Prostate gland (tissue), 2 donors: ENCODE data around the gene PRDM16. TPM values are rescaled to one million over a fixed set of nuclear protein-coding genes. Genes with fewer than 3 reads are reported as not detected.

ENCODE experiments used
- DNase-seq: peaks from one replicate; pipeline ENCODE4 v3.0.0-alpha.2; 2019; ENCODE audit warnings: low spot score
- H3K27ac ChIP-seq, 2 donors: fragments of 200-600 bp; sonication (generic); 2 replicates each; pipeline ENCODE4 v1.5.1; 2017 to 2019
- H3K27me3 ChIP-seq: fragments of 200-600 bp; sonication (generic); replicated peaks from 2 replicates; pipeline ENCODE4 v1.5.1; 2019; ENCODE audit not compliant: insufficient read depth
- H3K36me3 ChIP-seq, 2 donors: fragments of 200-600 bp; sonication (generic); 1 replicate in 1 of 2; 2 replicates in 1 of 2; pipeline versions ENCODE4 v1.5.1 to v1.8.1; 2017 to 2019
- H3K4me1 ChIP-seq: fragments of 200-600 bp; sonication (generic); replicated peaks from 2 replicates; pipeline ENCODE4 v1.5.1; 2019
- H3K4me3 ChIP-seq, 2 donors: fragments of 200-600 bp; sonication (generic); 2 replicates each; pipeline ENCODE4 v1.5.1; 2017 to 2019
- H3K9me3 ChIP-seq: fragments of 200-600 bp; sonication (generic); 2 replicates; pipeline ENCODE4 v1.5.1; 2017
- POLR2A ChIP-seq: fragments of 450-650 bp; IDR thresholded peaks from one replicate; pipeline ENCODE4 v1.6.1; 2016; ENCODE audit warnings: antibody characterized with exemption, mild to moderate bottlenecking
- POLR2AphosphoS5 ChIP-seq: sonication (generic); formaldehyde crosslinking; IDR thresholded peaks from one replicate; pipeline ENCODE4 v1.6.1; 2017; ENCODE audit warnings: antibody characterized with exemption
- WGBS: methylation state at CpG from one replicate; pipeline ENCODE4 v1.1.5; 2018; 5-methylcytosine and 5-hydroxymethylcytosine counted together
- intact Hi-C: fragments of 100-400 bp; cut with DNase I; formaldehyde crosslinking; loops from one replicate; pipeline ENCODE4 v1.14.2; 2022
- total RNA-seq, 2 donors: library from RNA; depleted of rRNA; stranded (reverse); fragments of >200 nt; gene quantifications; one replicate each; pipeline ENCODE4 v1.1.0, GENCODE V29; 2016
- TF ChIP-seq, protein P1 (sequence below), 4 experiments: fragments of 200-600 bp in 2 of 4; fragments of 450-650 bp in 2 of 4; sonication (generic) in 2 of 4; IDR thresholded peaks; 1 replicate in 3 of 4; 2 replicates in 1 of 4; pipeline ENCODE4 v1.5.1; 2016 to 2019; ENCODE audit warnings: antibody characterized with exemption in 4 of 4, mild to moderate bottlenecking in 2 of 4, moderate library complexity in 2 of 4

Gene PRDM16
- total RNA-seq, 2 donors from 2014 or later = 0.23 to 6.5 TPM

DNA sequence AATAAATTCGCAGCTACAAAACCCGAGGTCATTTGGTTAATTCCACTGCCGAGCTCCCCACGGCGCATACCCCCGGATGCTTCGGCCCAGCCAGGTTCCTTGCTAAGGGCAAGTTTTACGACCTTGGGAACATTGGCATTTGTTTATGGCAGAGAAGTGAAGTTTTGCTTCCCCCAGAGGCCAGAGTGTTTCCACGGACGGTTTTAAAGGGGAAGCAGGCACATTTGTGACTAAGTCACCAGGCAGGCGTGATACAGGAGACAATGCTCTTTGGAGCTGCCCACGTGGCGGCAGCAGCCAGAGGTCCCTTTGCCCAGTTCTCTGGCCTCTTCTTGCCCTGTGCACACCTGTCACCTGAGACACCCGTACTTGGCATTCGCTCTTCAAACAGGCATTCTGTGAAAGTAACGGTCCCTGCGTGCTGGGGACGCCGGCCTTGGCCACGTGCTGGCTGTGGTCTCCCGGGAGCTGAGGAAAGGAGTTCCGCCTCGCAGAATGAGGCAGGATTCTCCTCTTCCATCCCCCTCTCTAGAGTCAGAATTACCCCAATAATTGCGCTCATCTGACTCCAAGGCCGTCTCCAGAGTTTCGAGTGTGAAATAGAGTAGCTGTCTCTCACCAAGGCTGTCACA is 138.3 kb downstream of the PRDM16 start:
- WGBS = 35% methylated on average over 23 of the region's 26 CpGs
- intact Hi-C loops = no loop called here
- Histone ChIP-seq H3K27ac (no peak overlapping the region), H3K4me3 (no peak overlapping the region), H3K9me3 (no peaks in the 10 kb centered on the region), H3K4me1 (no peaks in the 10 kb centered on the region), H3K27me3 (no peaks in the 10 kb centered on the region), H3K36me3 (no peaks in the 10 kb centered on the region)
- DNase-seq = no peak
- TF ChIP-seq, protein P1, sequence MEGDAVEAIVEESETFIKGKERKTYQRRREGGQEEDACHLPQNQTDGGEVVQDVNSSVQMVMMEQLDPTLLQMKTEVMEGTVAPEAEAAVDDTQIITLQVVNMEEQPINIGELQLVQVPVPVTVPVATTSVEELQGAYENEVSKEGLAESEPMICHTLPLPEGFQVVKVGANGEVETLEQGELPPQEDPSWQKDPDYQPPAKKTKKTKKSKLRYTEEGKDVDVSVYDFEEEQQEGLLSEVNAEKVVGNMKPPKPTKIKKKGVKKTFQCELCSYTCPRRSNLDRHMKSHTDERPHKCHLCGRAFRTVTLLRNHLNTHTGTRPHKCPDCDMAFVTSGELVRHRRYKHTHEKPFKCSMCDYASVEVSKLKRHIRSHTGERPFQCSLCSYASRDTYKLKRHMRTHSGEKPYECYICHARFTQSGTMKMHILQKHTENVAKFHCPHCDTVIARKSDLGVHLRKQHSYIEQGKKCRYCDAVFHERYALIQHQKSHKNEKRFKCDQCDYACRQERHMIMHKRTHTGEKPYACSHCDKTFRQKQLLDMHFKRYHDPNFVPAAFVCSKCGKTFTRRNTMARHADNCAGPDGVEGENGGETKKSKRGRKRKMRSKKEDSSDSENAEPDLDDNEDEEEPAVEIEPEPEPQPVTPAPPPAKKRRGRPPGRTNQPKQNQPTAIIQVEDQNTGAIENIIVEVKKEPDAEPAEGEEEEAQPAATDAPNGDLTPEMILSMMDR (IDR thresholded peaks at IDR 0.05) = no peak
- TF ChIP-seq POLR2AphosphoS5 (no peak), POLR2A (no peak)

DNA sequence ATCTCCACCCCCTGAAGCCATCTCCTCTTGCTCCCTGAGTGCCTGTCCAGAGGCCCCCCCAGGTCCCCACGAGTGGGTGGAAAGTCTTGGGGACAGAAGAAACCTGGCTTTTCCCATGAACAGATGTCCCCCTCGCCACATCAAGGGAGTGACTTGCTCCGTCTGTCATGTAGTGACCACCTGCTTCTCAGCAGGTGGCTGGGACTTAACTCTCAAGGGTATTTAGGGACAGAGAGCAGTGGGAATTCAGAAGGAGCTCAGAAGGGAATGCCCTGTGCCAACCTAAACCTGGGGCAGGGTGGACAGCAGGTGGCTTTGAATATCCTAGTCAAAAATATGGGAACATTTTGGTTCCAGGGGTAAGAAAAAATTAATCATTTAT is 139.8 kb downstream of the PRDM16 start:
- H3K4me3 ChIP-seq = no peak overlapping the region
- H3K27ac ChIP-seq = no peak overlapping the region
- WGBS = 90% methylated on average over 3 of the region's 3 CpGs
- DNase-seq = no peak
- H3K4me1 ChIP-seq = no peaks in the 10 kb centered on the region
- TF ChIP-seq POLR2AphosphoS5 (no peak), POLR2A (no peak)
- TF ChIP-seq, protein P1 (IDR thresholded peaks at IDR 0.05) = no peak
- no peaks in the 10 kb centered on the region for H3K27me3 ChIP-seq
- no peaks in the 10 kb centered on the region for H3K36me3 ChIP-seq
- intact Hi-C loops = no loop called here
- no peaks in the 10 kb centered on the region for H3K9me3 ChIP-seq

DNA sequence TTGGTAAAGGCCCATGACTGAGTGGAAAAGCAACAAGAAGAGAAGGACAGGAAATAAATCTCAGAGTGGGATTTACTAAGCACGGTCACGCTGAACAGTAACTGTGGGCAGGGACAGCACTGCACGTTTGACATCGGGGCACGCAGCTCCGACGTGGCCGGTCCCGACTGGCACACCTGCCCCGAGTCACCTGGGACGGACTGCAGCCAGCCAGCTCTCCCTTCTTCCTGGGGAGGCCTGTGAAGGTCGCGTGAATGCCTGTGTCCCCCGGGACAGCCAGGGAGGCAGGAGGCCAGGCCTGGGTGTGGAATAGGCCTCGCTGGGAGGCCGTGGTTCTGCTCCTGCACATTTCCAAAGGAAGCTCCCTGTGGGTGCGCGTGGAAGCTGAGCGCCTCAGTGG is 140.2 kb downstream of the PRDM16 start:
- no peaks in the 10 kb centered on the region for H3K9me3 ChIP-seq
- TF ChIP-seq, protein P1 (IDR thresholded peaks at IDR 0.05) = no peak
- TF ChIP-seq POLR2AphosphoS5 (no peak), POLR2A (no peak)
- no peak for DNase-seq
- H3K27ac ChIP-seq = no peak overlapping the region
- WGBS = 86% methylated on average over 19 of the region's 19 CpGs
- H3K4me1 ChIP-seq = no peaks in the 10 kb centered on the region
- intact Hi-C loops = no loop called here
- H3K27me3 ChIP-seq = no peaks in the 10 kb centered on the region
- H3K36me3 ChIP-seq = no peaks in the 10 kb centered on the region
- no peak overlapping the region for H3K4me3 ChIP-seq

DNA sequence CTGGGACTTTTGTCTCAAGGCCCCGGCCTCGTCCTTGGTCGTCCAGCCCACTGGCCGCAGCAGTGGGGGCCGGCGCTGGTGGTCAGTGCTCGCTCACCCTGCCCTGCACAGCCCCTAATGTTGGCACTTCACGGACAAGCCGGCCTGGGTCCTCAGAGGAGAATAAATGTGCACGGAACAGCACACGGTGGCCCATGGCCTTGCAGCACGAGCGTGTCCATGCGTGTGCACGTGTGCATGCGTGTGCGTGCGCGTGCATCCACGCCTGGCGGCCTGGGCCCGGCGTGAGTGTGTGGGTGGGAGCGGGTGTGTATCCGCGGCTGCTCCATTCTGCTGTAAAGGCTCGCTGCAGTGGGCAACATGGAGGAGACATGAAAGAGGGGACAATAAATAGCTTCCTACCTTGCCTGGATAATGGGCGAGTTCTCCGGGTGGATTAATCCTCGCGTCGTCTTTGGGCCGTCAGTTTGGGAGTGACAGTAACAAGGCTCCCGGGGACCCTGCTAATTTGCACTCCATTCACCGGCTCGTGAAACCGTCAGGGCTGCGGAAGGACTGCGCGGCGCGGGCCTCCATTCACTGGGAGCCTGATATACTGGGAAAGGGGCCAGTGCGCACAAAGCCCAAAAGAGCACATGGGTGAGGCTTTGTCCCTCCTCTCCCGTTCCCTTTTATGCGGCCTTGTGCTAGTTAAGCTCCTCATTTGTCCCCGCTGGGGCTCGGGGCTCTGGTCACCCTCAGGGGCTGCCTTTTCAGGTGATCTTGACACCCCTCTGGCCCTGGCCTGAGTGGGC is 142.8 kb downstream of the PRDM16 start:
- Histone ChIP-seq H3K36me3 (no peaks in the 10 kb centered on the region), H3K4me3 (no peak overlapping the region), H3K9me3 (no peaks in the 10 kb centered on the region), H3K4me1 (no peaks in the 10 kb centered on the region), H3K27me3 (no peaks in the 10 kb centered on the region), H3K27ac (no peak overlapping the region)
- no peak for DNase-seq
- 90% methylated on average over 47 of the region's 47 CpGs for WGBS
- intact Hi-C loops = no loop called here
- TF ChIP-seq, protein P1 (IDR thresholded peaks at IDR 0.05) = no peak
- TF ChIP-seq POLR2AphosphoS5 (no peak), POLR2A (no peak)
